ENCODE results near the gene RMP24.

The RMP24 gene

GRCh38 chr18:35972197-35973000 lies at the start of gene RMP24:
RMP24 (plus strand) TSS chr18:35972679.
- ATAC-seq (replicated peaks): peak; percentile 93
- H3K4me3 Mint-ChIP-seq: peak within 1 kb of the TSS; percentile 98
- peaks cover 49% of the 10 kb centered on the region for H3K36me3 Mint-ChIP-seq (ENCODE audit: low read depth)
- no peaks in the 10 kb centered on the region for H3K27me3 Mint-ChIP-seq
- H3K27ac Mint-ChIP-seq: peak within 1 kb of the TSS; percentile 92
- H3K4me1 Mint-ChIP-seq: peaks cover 31% of the 10 kb centered on the region
- no peaks in the 10 kb centered on the region for H3K9me3 Mint-ChIP-seq

- H3K4me1 Mint-ChIP-seq: no peaks in the 10 kb centered on the region
- no peaks in the 10 kb centered on the region for H3K9me3 Mint-ChIP-seq
- H3K27me3 Mint-ChIP-seq: peaks cover 22% of the 10 kb centered on the region
- no peaks in the 10 kb centered on the region for H3K36me3 Mint-ChIP-seq (ENCODE audit: low read depth)
- H3K4me3 Mint-ChIP-seq: no peak overlapping the region
- no peak for ATAC-seq (replicated peaks)
- H3K27ac Mint-ChIP-seq: no peak overlapping the region
Measured at GRCh38 chr18:35923939-35924684, 48.4 kb upstream of the RMP24 start.

GRCh38 chr18:35926884-35927283 lies 45.6 kb upstream of the RMP24 start:
- no peak for ATAC-seq (replicated peaks)
- Mint-ChIP-seq H3K4me3 (no peak overlapping the region), H3K27me3 (peaks cover 22% of the 10 kb centered on the region), H3K36me3 (ENCODE audit: low read depth) (no peaks in the 10 kb centered on the region), H3K27ac (no peak overlapping the region), H3K9me3 (peaks cover 4% of the 10 kb centered on the region), H3K4me1 (no peaks in the 10 kb centered on the region)

- Mint-ChIP-seq H3K9me3 (peaks cover 4% of the 10 kb centered on the region), H3K36me3 (ENCODE audit: low read depth) (no peaks in the 10 kb centered on the region), H3K4me1 (no peaks in the 10 kb centered on the region), H3K27ac (no peak overlapping the region), H3K27me3 (peaks cover 22% of the 10 kb centered on the region), H3K4me3 (no peak overlapping the region)
- ATAC-seq (replicated peaks): no peak
Measured at GRCh38 chr18:35927430-35927829, 45.0 kb upstream of the RMP24 start.

GRCh38 chr18:35933982-35934381 lies 38.5 kb upstream of the RMP24 start:
- peaks cover 4% of the 10 kb centered on the region for H3K9me3 Mint-ChIP-seq
- H3K4me1 Mint-ChIP-seq: no peaks in the 10 kb centered on the region
- H3K36me3 Mint-ChIP-seq (ENCODE audit: low read depth): no peaks in the 10 kb centered on the region
- no peak overlapping the region for H3K4me3 Mint-ChIP-seq
- no peaks in the 10 kb centered on the region for H3K27me3 Mint-ChIP-seq
- no peak overlapping the region for H3K27ac Mint-ChIP-seq
- no peak for ATAC-seq (replicated peaks)

GRCh38 chr18:35934891-35935290 lies 37.6 kb upstream of the RMP24 start:
- Mint-ChIP-seq H3K27me3 (no peaks in the 10 kb centered on the region), H3K9me3 (peaks cover 4% of the 10 kb centered on the region), H3K27ac (no peak overlapping the region), H3K36me3 (ENCODE audit: low read depth) (no peaks in the 10 kb centered on the region), H3K4me3 (no peak overlapping the region), H3K4me1 (no peaks in the 10 kb centered on the region)
- ATAC-seq (replicated peaks): no peak

- no peak overlapping the region for H3K27ac Mint-ChIP-seq
- H3K9me3 Mint-ChIP-seq: no peaks in the 10 kb centered on the region
- no peaks in the 10 kb centered on the region for H3K4me1 Mint-ChIP-seq
- no peak for ATAC-seq (replicated peaks)
- H3K27me3 Mint-ChIP-seq: no peaks in the 10 kb centered on the region
- H3K36me3 Mint-ChIP-seq (ENCODE audit: low read depth): no peaks in the 10 kb centered on the region
- H3K4me3 Mint-ChIP-seq: no peak overlapping the region
Measured at GRCh38 chr18:35935805-35936204, 36.7 kb upstream of the RMP24 start.

- no peak for ATAC-seq (replicated peaks)
- Mint-ChIP-seq H3K27me3 (no peaks in the 10 kb centered on the region), H3K27ac (no peak overlapping the region)
Measured at GRCh38 chr18:35936951-35937350, 35.5 kb upstream of the RMP24 start.

GRCh38 chr18:35938158-35938557 lies 34.3 kb upstream of the RMP24 start:
- H3K9me3 Mint-ChIP-seq: no peaks in the 10 kb centered on the region
- H3K4me3 Mint-ChIP-seq: no peak overlapping the region
- H3K27me3 Mint-ChIP-seq: no peaks in the 10 kb centered on the region
- H3K27ac Mint-ChIP-seq: no peak overlapping the region
- no peaks in the 10 kb centered on the region for H3K4me1 Mint-ChIP-seq
- ATAC-seq (replicated peaks): no peak
- H3K36me3 Mint-ChIP-seq (ENCODE audit: low read depth): no peaks in the 10 kb centered on the region

More at GRCh38 chr18:35936951-35937350, 35.5 kb upstream of the RMP24 start:
- H3K36me3 Mint-ChIP-seq (ENCODE audit: low read depth): no peaks in the 10 kb centered on the region
- H3K4me3 Mint-ChIP-seq: no peak overlapping the region
- no peaks in the 10 kb centered on the region for H3K4me1 Mint-ChIP-seq
- no peaks in the 10 kb centered on the region for H3K9me3 Mint-ChIP-seq

- Mint-ChIP-seq H3K27ac (no peak overlapping the region), H3K4me3 (no peak overlapping the region), H3K36me3 (ENCODE audit: low read depth) (no peaks in the 10 kb centered on the region), H3K4me1 (no peaks in the 10 kb centered on the region), H3K9me3 (no peaks in the 10 kb centered on the region), H3K27me3 (no peaks in the 10 kb centered on the region)
- ATAC-seq (replicated peaks): no peak
Measured at GRCh38 chr18:35938562-35938961, 33.9 kb upstream of the RMP24 start.

- H3K27me3 Mint-ChIP-seq: no peaks in the 10 kb centered on the region
- no peak overlapping the region for H3K4me3 Mint-ChIP-seq
- no peak overlapping the region for H3K27ac Mint-ChIP-seq
- ATAC-seq (replicated peaks): no peak
- H3K4me1 Mint-ChIP-seq: no peaks in the 10 kb centered on the region
- H3K36me3 Mint-ChIP-seq (ENCODE audit: low read depth): no peaks in the 10 kb centered on the region
- H3K9me3 Mint-ChIP-seq: no peaks in the 10 kb centered on the region
Measured at GRCh38 chr18:35939138-35939537, 33.3 kb upstream of the RMP24 start.

- no peaks in the 10 kb centered on the region for H3K4me1 Mint-ChIP-seq
- H3K27me3 Mint-ChIP-seq: no peaks in the 10 kb centered on the region
- H3K36me3 Mint-ChIP-seq (ENCODE audit: low read depth): no peaks in the 10 kb centered on the region
- H3K9me3 Mint-ChIP-seq: no peaks in the 10 kb centered on the region
- no peak overlapping the region for H3K27ac Mint-ChIP-seq
- no peak overlapping the region for H3K4me3 Mint-ChIP-seq
- ATAC-seq (replicated peaks): no peak
Measured at GRCh38 chr18:35941299-35941698, 31.2 kb upstream of the RMP24 start.

- no peaks in the 10 kb centered on the region for H3K27me3 Mint-ChIP-seq
- H3K4me1 Mint-ChIP-seq: no peaks in the 10 kb centered on the region
- H3K4me3 Mint-ChIP-seq: no peak overlapping the region
- ATAC-seq (replicated peaks): no peak
- no peaks in the 10 kb centered on the region for H3K36me3 Mint-ChIP-seq (ENCODE audit: low read depth)
- no peak overlapping the region for H3K27ac Mint-ChIP-seq
- no peaks in the 10 kb centered on the region for H3K9me3 Mint-ChIP-seq
Measured at GRCh38 chr18:35942133-35942532, 30.3 kb upstream of the RMP24 start.

GRCh38 chr18:35942661-35943060 lies 29.8 kb upstream of the RMP24 start:
- no peaks in the 10 kb centered on the region for H3K4me1 Mint-ChIP-seq

GRCh38 chr18:35948080-35948479 lies 24.4 kb upstream of the RMP24 start:
- Mint-ChIP-seq H3K4me3 (no peak overlapping the region), H3K9me3 (no peaks in the 10 kb centered on the region), H3K27me3 (peaks cover 22% of the 10 kb centered on the region), H3K27ac (no peak overlapping the region), H3K36me3 (ENCODE audit: low read depth) (no peaks in the 10 kb centered on the region), H3K4me1 (no peaks in the 10 kb centered on the region)
- ATAC-seq (replicated peaks): no peak

More at GRCh38 chr18:35942661-35943060, 29.8 kb upstream of the RMP24 start:
- Mint-ChIP-seq H3K36me3 (ENCODE audit: low read depth) (no peaks in the 10 kb centered on the region), H3K27me3 (no peaks in the 10 kb centered on the region), H3K27ac (no peak overlapping the region), H3K9me3 (no peaks in the 10 kb centered on the region), H3K4me3 (no peak overlapping the region)
- no peak for ATAC-seq (replicated peaks)

Measured in activated T-helper 17 cell treated with anti-CD3 and anti-CD28 coated beads, Interleukin-2, amount 50 U/mL, for 72 hours (primary cell).